ENCODE data around the gene UBA1. TPM values are rescaled to one million over a fixed set of nuclear protein-coding genes. Genes with fewer than 3 reads are reported as not detected.

UBA1 gene
- total RNA-seq, 1 donor from 2014 or later: 503 TPM

GRCh38 chrX:47160781-47161180, 32.8 kb upstream of the UBA1 start:
- no peaks in the 10 kb centered on the region for H3K27me3 Mint-ChIP-seq (ENCODE audit: unreplicated experiment)
- TF ChIP-seq, protein P1, sequence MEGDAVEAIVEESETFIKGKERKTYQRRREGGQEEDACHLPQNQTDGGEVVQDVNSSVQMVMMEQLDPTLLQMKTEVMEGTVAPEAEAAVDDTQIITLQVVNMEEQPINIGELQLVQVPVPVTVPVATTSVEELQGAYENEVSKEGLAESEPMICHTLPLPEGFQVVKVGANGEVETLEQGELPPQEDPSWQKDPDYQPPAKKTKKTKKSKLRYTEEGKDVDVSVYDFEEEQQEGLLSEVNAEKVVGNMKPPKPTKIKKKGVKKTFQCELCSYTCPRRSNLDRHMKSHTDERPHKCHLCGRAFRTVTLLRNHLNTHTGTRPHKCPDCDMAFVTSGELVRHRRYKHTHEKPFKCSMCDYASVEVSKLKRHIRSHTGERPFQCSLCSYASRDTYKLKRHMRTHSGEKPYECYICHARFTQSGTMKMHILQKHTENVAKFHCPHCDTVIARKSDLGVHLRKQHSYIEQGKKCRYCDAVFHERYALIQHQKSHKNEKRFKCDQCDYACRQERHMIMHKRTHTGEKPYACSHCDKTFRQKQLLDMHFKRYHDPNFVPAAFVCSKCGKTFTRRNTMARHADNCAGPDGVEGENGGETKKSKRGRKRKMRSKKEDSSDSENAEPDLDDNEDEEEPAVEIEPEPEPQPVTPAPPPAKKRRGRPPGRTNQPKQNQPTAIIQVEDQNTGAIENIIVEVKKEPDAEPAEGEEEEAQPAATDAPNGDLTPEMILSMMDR (IDR thresholded peaks at IDR 0.05; ENCODE audit: partially characterized antibody, unreplicated experiment): no peak
- H3K36me3 Mint-ChIP-seq (ENCODE audit: unreplicated experiment): no peaks in the 10 kb centered on the region
- no peak overlapping the region for H3K27ac Mint-ChIP-seq (ENCODE audit: unreplicated experiment)
- no peaks in the 10 kb centered on the region for H3K4me1 Mint-ChIP-seq (ENCODE audit: low read depth, unreplicated experiment)
- no peak for DNase-seq
- peaks cover 1% of the 10 kb centered on the region for H3K9me3 Mint-ChIP-seq (ENCODE audit: unreplicated experiment)
- H3K4me3 Mint-ChIP-seq (ENCODE audit: unreplicated experiment): no peak overlapping the region

- Mint-ChIP-seq H3K9me3 (ENCODE audit: unreplicated experiment) (no peaks in the 10 kb centered on the region), H3K4me1 (ENCODE audit: low read depth, unreplicated experiment) (no peaks in the 10 kb centered on the region), H3K27ac (ENCODE audit: unreplicated experiment) (no peak overlapping the region), H3K4me3 (ENCODE audit: unreplicated experiment) (no peak overlapping the region), H3K27me3 (ENCODE audit: unreplicated experiment) (no peaks in the 10 kb centered on the region), H3K36me3 (ENCODE audit: unreplicated experiment) (no peaks in the 10 kb centered on the region)
- TF ChIP-seq, protein P1 (IDR thresholded peaks at IDR 0.05; ENCODE audit: partially characterized antibody, unreplicated experiment): no peak
- DNase-seq: no peak
Measured at GRCh38 chrX:47162927-47163583, 30.6 kb upstream of the UBA1 start.

- no peak overlapping the region for H3K27ac Mint-ChIP-seq (ENCODE audit: unreplicated experiment)
- no peaks in the 10 kb centered on the region for H3K4me1 Mint-ChIP-seq (ENCODE audit: low read depth, unreplicated experiment)
- no peaks in the 10 kb centered on the region for H3K36me3 Mint-ChIP-seq (ENCODE audit: unreplicated experiment)
- peaks cover 4% of the 10 kb centered on the region for H3K27me3 Mint-ChIP-seq (ENCODE audit: unreplicated experiment)
- H3K4me3 Mint-ChIP-seq (ENCODE audit: unreplicated experiment): no peak overlapping the region
- TF ChIP-seq, protein P1 (IDR thresholded peaks at IDR 0.05; ENCODE audit: partially characterized antibody, unreplicated experiment): no peak
- no peak for DNase-seq
- peaks cover 2% of the 10 kb centered on the region for H3K9me3 Mint-ChIP-seq (ENCODE audit: unreplicated experiment)
Measured at GRCh38 chrX:47164420-47164819, 29.2 kb upstream of the UBA1 start.

DNA sequence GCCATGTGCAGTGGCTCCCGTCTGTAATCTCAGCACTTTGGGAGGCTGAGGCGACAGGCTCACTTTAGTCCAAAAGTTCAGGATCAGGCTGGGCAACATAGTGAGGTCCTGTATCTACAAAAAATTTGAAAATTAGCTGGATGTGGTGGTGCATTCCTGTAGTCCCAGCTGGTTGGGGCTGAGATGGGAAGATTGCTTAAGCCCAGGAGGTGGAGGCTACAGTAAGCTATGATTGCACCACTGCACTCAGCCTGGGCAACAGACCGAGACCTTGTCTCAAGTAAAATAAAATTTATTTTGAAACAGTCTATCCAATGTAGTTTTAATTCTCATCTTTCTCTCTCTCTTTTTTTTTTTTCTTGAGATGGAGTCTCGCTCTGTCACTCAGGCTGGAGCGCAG, 27.5 kb upstream of the UBA1 start:
- no peak for DNase-seq
- Mint-ChIP-seq H3K27ac (ENCODE audit: unreplicated experiment) (no peak overlapping the region), H3K36me3 (ENCODE audit: unreplicated experiment) (no peaks in the 10 kb centered on the region), H3K9me3 (ENCODE audit: unreplicated experiment) (peaks cover 2% of the 10 kb centered on the region), H3K27me3 (ENCODE audit: unreplicated experiment) (peaks cover 4% of the 10 kb centered on the region), H3K4me3 (ENCODE audit: unreplicated experiment) (no peak overlapping the region), H3K4me1 (ENCODE audit: low read depth, unreplicated experiment) (no peaks in the 10 kb centered on the region)
- TF ChIP-seq, protein P1 (IDR thresholded peaks at IDR 0.05; ENCODE audit: partially characterized antibody, unreplicated experiment): no peak

DNA sequence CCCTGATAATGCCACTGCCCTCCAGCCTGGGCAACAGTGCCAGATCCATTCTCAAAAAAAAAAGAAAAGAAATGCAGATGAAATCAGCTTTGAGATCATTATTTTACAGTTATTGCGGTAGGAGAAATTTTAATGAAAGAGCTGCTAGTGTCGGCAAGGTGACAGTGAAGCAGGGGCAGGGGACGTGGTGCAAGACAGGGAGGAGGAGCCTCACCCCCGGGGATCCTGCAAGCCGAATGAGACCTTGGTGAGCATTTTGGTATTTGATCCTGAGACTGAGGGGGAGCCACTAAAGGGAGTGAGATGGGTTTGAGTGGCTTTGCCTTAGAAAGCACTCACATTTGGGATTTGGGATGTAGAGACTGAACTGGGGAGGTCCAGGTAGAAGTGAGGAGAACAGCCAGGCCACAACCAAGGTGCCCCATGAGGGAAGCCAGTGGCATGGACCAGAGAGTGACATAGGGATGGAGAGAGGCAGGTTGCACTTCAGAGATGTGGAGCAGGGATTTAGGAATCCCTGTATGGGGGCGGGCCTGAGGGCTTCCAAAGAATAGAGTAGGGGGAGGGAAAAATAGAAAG, 25.0 kb upstream of the UBA1 start:
- Mint-ChIP-seq H3K27ac (ENCODE audit: unreplicated experiment) (no peak overlapping the region), H3K36me3 (ENCODE audit: unreplicated experiment) (no peaks in the 10 kb centered on the region), H3K27me3 (ENCODE audit: unreplicated experiment) (peaks cover 4% of the 10 kb centered on the region), H3K4me1 (ENCODE audit: low read depth, unreplicated experiment) (no peaks in the 10 kb centered on the region), H3K9me3 (ENCODE audit: unreplicated experiment) (peaks cover 4% of the 10 kb centered on the region), H3K4me3 (ENCODE audit: unreplicated experiment) (no peak overlapping the region)
- TF ChIP-seq, protein P1 (IDR thresholded peaks at IDR 0.05; ENCODE audit: partially characterized antibody, unreplicated experiment): no peak
- no peak for DNase-seq

All from glutamatergic neuron (in vitro differentiated cells).